NCI-H146 treated with DMSO at 0.1 percent for 48 hours (cell line): ENCODE data around the gene FBXO42.
"Not testable (repeated sequence)": the region's sequence is repeated elsewhere in the genome, so short reads cannot be mapped to it uniquely, and the experiment has no call there.

Experiments
- DNase-seq: peaks from one replicate; lab custom pipeline; 2025; ENCODE audit not compliant: unreplicated experiment; lab: John Stamatoyannopoulos, UW

The FBXO42 gene

DNA sequence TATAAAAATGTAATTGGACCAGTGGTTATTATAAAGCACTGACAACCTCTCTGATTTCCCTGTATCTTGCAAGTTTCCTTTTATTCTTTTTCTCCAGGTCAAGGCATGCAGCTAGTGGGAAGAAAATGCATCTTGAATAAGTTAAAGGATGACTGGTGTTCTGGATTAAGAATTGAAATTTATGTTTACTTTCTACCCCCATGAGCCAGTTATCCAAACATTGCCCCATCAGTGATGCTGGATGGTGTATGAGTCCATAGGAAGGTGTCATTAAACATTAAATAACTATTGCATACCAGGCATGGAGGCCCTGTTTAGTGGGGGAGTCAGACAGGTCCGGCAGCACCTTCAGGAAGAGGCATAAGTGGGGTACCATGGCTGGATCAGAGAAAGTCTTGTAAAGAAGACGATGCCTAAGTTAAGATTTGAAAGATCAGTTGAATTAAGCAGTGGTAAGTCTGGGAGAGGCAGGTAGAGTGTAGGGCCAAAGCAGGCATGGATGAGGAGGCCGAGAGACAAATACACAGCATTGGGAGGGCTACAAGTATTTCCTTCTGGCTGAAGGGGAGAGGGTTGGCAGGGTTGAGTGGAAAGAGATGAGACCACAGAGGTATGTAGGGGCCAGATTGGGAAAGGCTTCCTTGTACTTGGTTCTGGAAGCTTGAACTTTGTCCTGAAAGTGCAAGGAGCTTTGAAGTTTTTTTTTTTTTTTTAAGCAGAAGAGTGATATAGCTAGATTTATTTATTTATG lies 20.4 kb upstream of the FBXO42 start:
- no peak for DNase-seq

DNA sequence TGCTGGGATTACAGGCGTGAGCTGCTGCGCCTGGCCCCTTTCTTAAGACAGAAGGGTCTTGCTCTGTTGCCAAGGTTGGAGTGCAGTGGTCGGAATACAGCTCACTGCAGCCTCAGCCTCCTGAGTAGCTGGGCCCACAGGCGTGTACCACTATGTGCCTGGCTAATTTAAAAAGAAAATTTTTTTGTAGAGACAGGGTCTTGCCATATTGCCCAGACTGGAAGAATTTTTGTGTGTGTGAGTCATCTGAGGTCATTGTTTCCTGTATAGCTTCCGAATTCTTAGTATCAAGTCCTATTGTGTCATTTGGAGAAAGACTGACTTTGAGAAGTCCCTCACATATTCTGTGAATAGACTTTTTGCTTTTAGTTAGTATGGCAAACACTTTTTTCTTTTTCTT lies 19.4 kb upstream of the FBXO42 start:
- no peak for DNase-seq

DNA sequence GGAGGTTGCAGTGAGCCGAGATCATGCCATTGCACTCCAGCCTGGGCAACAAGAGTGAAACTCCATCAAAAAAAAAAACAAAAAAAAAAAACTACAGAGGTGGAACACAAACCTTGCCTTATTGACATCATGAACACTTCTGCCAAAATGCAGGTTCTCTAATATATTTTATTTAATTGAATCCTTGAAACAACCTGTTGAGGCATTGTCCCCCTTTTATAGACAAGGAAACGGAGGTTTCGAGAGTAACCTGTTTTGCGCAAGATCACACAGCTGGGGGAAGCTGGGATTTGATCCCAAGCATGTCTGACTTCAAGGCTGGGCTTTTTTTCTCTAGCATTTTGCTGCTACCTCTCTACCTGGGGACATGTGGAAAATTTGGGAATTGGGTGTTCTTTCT lies 17.5 kb upstream of the FBXO42 start:
- no peak for DNase-seq

DNA sequence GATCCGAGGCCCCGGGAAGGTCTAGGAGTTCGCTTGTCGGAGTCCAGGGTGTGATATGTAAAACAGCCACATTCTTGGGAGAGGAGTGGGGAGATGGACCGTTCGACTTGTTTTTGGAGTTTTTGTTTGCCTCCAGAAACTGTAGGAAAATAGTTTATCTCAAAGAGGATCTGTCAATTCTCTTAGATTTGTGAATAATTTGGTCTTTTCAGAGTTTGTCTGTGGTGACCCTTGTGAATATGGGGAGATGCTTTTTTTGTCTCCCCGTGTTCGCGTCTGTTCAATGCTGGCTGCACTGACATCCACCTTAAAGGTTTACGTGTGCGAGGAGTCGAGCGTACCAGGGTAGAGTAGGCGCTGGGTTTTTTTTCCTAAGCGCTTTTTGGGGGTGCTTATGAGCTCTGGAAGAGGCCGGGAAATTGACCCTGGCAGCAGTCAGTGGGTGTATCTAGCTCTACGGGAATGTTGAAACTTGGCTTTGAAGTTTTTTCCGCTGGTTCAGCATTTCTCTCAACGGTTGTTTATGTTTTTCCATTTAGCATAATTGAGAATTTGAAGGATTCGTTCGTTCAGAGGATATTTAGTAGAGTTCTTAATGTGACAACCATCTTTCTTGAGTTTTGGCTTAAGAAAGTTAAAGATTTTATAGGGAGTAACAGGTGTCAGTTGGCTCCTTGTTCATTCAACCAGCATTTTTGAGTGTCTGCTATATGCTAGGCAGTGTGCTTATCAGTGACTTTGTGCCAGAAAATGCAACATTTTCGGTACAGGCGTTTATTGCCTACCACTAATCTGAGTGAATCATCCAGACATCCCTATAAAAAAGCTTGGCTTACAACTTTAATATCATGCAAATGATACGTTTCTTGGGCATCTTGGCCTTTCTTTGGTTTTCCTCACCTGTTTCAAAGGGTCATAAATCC lies 15.9 kb upstream of the FBXO42 start:
- DNase-seq, result no peak

DNA sequence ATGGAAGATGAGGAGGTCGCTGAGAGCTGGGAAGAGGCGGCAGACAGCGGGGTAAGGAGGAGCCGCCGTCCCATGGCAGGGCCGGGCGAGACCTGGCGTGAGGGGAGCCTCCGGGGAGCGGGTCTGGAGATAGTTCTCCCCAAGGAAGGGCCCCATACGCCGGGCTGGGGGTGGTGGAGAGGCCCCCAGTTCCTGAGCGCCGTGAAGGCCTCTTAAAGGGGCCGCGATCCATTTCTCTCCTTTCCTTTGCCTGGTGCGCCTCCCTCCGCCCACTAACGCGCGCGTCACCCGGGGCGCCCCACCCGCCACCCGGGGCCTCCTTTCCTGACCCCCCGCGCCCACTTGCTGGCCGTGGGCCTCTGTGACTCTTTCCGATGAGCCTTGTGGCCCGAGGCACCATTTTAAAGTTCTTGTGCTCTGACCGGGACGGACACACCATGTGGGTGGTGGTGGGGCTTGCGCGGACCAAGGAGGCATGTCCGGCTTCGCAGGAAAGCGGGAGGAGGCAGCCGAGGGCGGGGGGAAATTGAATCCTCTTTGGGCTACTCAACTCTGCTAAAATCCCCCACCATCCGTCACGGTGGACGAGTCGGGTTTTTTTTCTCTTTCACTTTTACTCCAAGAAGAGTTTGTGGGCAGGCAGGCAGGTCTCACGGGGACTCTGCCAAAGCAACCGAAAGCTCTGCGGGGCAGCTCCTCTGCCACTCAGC lies 15.1 kb upstream of the FBXO42 start:
- DNase-seq, result no peak

DNA sequence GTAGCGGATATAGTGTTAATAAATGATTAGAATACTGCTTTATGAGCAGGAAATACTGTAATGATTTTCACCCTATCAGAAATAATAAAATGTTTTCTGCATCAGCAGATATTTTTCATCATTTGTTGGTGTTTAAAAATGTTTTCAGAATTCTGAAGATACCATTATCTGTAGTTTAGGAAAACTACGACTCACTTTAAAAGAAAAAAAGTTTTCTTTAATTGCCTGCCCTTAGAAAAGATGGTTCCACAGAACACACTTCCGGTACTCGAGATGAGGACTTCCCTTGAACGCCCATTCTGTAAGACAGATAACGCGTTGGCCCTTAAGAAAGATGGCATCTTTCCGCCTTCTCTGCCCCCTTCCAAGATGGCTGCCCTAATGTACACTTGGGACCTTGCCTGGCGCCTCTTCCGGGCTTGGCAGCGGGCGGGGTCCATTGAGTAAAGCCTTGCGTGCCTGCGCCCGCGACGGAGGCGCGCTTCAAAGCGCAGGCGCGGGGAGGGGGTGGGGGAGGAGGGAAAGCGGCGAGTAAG lies 14.5 kb upstream of the FBXO42 start, which contains the start of gene SZRD1:
SZRD1 (plus strand) TSS at position 521 of the 536 bp plus-strand sequence. CDS start 16 bp downstream, outside the sequence.
- DNase-seq, result peak; percentile 92

DNA sequence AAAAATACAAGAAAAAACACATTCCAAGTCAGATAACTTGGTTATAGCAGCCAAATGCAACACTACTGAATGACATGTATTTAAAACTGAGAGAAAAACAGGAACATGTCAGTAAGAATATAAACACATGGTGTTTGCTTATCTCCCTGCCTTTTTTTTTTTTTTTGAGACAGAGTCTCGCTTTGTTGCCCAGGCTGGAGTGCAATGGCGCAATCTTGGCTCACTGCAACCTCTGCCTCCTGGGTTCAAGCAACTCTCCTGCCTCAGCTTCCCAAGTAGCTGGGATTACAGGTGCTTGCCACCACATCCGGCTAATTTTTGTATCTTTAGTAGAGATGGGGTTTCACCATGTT lies 12.8 kb upstream of the FBXO42 start:
- not testable (repeated sequence) for DNase-seq

DNA sequence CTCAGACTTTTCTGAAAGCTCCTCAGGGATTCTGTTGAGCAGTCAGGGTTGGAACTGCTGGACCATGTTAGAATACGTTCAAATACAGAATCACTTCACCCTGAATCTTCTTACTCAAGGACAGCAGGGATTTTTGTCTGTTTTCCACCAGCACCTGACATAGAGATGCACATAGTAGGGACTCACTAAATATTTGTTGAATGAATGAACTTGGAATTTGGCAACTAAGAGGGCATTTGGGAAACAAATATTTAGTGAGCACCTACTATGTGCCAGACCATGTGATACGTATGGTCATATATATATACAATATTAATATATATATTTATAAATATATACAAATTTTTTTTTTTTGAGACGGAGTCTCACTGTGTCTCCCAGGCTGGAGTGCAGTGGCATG lies 4.6 kb upstream of the FBXO42 start:
- no peak for DNase-seq

DNA sequence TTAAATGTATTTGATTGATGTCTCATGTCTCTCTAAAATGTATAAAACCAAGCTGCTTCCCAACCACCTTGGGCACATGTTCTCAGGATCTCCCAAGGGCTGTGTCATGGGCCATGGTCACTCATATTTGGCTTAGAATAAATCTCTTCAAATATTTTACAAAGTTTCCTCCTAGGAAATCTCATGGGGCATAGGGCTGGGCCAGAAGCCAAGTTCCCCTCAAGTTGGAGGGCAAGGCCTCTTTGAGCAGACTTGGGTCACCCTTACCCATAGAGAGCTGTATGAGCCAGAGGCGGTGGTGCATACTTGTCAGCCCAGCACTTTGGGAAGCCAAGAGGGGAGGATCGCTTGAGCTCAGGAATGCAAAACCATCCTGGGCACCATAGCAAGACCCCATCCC lies 2.3 kb upstream of the FBXO42 start:
- no peak for DNase-seq

DNA sequence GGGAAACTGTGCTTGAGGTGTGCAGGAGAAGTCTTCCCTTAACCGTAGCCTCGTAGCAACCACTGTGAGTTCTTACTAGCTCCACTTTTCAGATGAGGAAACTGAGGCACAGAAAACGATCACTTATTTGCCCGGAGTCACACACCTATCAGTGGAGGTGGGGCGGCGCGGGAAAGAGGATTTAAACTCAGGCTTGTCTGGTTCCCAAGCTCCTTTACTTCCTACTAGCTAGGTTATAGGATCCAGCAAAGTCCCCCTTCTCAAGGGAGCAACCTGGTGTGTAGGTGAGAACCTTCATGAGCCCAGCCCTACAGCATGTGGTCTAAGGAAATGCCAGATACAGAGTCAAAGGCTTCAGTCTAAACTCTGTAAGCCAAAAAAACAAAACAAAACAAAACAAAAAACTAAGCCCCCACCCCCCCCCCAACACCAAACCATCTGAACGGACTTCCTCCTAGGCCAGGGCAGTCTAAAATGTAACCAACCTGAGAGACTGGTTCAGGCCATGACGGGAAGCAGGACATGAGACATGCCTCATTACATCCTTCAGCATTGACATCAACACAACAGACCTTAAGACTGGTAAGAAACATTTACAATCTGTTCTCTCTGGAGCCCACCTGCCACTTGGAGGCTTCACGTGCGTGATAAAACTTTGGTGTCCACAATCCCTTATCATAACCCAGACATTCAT lies 709 bp upstream of the FBXO42 start:
- no peak for DNase-seq

DNA sequence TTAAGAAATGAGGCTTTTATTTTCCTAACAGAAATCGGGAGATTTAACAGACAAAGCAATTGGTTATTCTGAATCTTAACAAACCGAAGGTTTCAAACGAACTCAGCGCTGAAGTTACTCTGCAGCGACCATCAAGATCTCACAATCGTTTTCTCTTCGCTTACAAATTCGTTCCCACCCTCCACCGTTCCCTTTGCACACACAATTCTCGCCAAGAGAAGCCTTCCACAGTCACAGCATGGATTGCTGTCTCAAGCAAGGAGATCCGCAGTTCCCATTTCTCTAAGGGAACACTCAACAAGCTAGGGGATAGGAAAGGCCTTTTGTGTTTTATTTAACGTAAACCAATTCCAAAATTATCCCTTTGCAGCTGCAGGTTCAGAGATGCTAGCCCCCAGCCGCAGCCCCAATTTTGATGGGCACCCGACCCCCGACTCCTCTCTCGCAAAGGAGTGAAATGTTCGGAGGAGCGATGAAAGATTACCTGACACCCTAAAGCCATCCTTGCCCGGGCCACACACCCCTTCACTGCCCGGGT lies 755 bp downstream of the FBXO42 start:
- no peak for DNase-seq

DNA sequence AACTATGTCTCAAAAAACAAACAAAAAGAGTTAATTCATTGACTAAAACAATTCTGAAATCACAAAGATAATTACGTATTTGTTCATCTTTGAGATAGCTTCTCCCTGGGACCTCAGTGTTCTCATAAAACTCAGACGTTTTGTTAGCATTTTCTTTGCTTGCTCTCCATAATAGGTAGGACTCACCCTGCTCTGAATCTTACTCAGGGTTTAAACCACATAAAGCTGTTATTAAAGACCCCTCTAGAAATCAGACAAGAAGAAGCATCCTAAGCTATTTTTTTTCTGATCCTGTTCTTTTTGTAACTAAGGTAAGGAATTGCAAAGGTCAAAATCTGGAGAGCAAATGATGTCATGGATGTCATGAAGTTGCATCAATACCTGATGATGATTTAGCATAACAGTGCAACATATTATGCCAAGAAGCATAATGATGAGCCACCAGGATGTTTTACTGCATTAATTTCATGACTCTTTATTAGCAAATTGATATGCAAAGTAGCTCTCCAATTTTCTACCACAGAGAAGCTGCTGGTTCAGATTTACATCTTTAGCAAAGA lies 2.4 kb downstream of the FBXO42 start:
- DNase-seq, result no peak

DNA sequence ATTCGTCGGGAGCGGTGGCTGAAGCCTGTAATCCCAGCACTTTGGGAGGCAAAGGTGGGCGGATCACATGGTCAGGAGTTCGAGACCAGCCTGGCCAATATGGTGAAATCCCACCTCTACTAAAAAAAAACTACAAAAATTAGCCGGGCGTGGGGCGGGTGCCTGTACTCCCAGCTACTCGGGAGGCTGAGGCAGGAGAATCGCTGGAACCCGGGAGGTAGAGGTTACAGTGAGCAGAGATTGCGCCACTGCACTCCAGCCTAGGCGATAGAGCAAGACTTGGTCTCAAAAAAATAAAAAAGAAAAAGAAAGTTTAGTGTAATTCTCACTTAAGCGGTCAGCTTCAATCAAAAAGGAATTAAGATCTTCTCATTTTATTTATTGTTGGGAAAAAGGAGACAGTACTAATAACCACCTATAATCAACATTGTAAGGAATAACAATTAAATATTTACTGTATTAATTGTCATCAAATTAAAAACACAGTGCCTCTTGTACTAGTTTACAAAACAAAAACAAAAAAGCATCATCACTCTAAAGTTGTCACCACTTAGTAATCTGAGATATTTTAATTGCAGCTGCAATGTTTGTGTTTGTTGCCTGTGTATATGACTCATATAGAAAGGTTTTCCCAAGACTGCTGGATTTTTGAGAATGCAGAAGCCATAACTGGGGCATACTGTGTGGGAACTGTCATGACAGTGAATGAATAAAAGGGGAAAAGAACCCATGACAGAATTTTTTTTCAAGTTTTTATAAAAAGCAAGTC lies 3.7 kb downstream of the FBXO42 start:
- DNase-seq, result no peak

DNA sequence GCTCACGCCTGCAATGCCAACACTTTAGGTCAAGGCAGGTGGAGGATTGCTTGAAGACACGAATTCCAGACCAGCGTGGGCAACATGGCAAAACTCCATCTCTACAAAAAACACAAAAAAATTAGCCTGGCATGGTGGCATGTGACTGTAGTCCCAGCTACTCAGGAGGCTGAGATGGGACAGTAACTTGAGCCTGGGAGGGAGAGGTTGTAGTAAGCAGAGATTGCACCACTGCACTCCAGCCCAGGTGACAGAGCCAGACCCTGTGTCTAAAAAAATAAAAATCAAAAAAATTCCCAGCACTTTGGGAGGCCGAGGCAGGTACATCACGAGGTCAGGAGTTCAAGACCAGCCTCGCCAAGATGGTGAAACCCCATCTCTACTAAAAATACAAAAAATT lies 9.0 kb downstream of the FBXO42 start:
- not testable (repeated sequence) for DNase-seq

DNA sequence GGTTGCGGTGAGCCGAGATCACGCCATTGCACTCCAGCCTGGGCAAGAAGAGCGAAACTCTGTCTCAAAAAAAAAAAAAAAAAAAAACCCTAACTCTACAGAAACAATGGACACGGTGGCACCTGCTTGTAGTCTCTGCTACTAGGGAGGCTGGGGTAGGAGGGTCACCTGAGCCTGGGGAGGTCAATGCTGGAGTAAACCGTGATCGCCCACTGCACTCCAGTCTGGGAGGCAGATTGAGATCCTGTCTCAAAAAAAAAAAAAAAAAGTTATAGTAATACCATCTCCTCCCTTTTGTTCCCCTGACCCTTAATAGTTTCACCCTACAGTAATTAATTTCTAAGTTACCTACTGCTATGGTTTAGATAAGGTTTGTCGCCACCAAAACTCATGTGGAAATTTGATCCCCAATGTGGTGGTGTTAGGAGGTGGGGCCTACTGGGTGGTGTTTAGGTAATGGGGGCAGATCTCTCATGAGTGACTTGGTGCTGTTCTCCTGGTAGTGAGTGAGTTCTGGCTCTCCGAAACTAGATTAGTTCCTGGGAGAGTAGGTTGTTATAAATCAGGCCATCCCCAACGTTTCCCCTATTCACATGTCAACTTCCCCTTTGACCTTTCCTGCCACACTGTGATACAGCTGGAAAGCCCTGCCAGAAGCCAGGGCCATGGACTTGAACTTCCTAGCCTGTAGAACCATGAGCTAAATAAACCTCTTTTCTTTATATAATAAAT lies 9.8 kb downstream of the FBXO42 start:
- no peak for DNase-seq

DNA sequence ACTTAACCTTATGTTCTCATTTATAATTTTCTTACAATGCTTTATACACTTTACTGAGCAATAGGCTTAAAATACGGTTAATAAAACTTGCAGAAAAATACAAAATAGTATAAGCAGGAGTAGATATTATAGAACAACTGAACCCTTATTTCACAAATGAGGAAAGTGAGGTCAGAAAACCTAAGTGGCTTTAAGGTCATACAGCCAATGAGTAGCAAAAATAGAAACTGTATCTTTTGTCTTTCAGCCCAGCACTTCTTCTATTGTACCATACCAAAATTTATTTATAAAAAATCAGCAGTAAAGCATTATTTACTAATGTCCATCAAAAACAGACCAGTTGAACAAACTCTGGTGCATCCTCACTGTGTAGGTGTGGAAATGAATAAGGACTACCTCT lies 11.6 kb downstream of the FBXO42 start:
- no peak for DNase-seq

DNA sequence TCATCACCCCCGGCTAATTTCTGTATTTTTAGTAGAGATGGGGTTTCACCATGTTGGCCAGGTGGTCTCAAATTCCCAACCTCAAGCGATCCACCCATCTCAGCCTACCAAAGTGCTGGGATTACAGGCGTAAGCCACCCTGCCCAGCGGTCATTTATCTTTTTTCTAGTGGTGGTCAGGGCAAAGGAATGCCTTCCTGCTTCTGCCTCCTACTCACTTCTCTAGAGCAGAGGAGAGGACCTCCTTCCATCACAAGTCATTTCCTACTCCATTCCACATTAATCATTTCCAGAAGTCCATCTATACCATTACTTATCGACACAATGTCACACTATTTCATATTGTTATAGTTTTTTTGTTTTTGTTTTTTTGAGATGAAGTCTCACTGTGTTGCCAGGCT lies 13.3 kb downstream of the FBXO42 start:
- no peak for DNase-seq

DNA sequence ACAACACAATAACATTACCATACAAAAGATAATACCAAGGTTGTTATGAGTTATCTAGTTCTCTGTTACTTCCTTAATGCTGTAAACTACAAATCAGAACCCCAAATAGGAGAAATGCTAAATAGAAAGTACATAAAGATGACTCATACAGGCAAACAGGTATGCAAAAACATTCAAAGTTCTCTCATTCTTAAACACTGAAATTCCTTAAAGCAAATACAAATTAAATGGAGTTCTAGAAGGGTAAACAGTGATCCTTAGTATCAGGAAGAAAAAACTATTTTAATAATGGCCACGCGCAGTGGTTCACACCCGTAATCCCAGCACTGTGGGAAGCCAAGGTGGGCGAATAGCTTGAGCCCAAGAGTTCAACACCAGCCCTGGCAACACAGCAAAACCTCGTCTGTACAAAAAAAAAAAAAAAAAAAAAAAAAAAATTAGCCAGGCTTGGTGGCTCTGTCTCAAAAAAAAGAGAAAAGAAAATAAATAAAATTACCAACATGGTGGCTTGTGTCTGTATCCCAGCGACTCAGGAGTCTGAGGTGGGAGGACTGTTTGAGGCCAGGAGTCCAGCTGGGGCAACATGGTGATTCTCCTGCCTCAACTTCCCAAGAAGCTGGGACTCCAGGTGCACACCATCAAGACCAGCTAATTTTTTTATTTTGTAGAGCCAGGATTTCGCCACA lies 17.5 kb downstream of the FBXO42 start:
- no peak for DNase-seq
